ENCODE measurements around the gene SUSD3. TPM values are rescaled to one million over a fixed set of nuclear protein-coding genes. Genes with fewer than 3 reads are reported as not detected.

Gene SUSD3
- total RNA-seq, 2 experiments from 2014 or later = 69.6 to 71.4 TPM

GRCh38 chr9:93130861-93131481, 72.5 kb downstream of the SUSD3 start:
- Mint-ChIP-seq H3K4me3 (no peak overlapping the region), H3K27ac (no peak overlapping the region), H3K36me3 (ENCODE audit: low read depth) (peaks cover 14% of the 10 kb centered on the region), H3K4me1 (peaks cover 66% of the 10 kb centered on the region), H3K27me3 (no peaks in the 10 kb centered on the region), H3K9me3 (no peaks in the 10 kb centered on the region)
- ChIA-PET POLR2A (interaction anchor here (2.9 kb wide), 1 partner anchor 11 kb away, joined by 14 read pairs; no protein-coding TSS in a partner anchor), CTCF (interaction anchor here (1.8 kb wide), 1 partner anchor 22 kb away, joined by 8 read pairs; no protein-coding TSS in a partner anchor)
- DNase-seq = no peak

DNA sequence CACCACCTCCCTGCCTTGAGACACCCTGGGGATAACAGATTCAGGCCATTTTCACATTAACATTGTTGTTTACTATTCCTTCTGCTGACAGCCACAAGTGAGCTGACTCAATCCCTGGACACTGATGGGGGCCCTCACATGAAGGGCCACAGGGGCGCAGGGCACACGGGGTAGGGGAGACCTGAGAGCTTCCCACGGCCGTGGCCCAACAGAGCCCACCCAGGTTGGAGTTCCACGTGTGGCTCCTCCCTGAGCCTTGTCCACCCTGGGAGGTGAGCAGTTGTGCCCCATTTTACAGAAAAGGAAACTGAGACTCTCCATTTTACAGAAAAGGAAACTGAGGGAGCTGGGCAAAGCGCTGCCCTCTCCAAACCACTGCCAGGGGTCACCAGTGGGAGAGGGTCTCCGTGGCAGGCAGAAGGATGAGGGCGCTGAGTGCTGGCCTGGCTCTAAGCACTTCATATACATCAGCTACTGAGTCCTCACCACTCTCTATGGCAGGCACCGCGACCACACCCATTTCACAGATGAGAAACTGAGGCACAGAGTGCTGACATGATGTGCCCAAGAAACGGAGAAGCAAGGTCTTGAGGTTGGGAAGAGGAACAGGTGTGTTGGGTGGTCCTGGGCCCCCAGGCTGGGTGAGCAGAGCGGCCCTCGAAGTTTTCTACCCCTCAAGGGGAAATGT, 73.2 kb downstream of the SUSD3 start:
- H3K9me3 Mint-ChIP-seq = no peaks in the 10 kb centered on the region
- DNase-seq = no peak
- peak overlapping the region; percentile 47 for H3K27ac Mint-ChIP-seq
- H3K4me1 Mint-ChIP-seq = peaks cover 60% of the 10 kb centered on the region
- no peaks in the 10 kb centered on the region for H3K27me3 Mint-ChIP-seq
- peak overlapping the region; percentile 84 for H3K4me3 Mint-ChIP-seq
- CTCF ChIA-PET = interaction anchor here (1.8 kb wide), 1 partner anchor 23 kb away, joined by 8 read pairs; no protein-coding TSS in a partner anchor
- peaks cover 10% of the 10 kb centered on the region for H3K36me3 Mint-ChIP-seq (ENCODE audit: low read depth)
- POLR2A ChIA-PET = interaction anchor here (0.7 to 2.9 kb wide), 3 partner anchors 12 to 106 kb away, joined by 3 to 14 read pairs (median 5); no protein-coding TSS in a partner anchor

GRCh38 chr9:93132287-93132927, 73.9 kb downstream of the SUSD3 start:
- POLR2A ChIA-PET = interaction anchor here (1.3 kb wide), 1 partner anchor 11 kb away, joined by 5 read pairs; no protein-coding TSS in a partner anchor
- peaks cover 8% of the 10 kb centered on the region for H3K36me3 Mint-ChIP-seq (ENCODE audit: low read depth)
- CTCF ChIA-PET = no interaction called here
- H3K27ac Mint-ChIP-seq = peak overlapping the region; percentile 73
- no peaks in the 10 kb centered on the region for H3K9me3 Mint-ChIP-seq
- no peaks in the 10 kb centered on the region for H3K27me3 Mint-ChIP-seq
- DNase-seq = no peak
- H3K4me3 Mint-ChIP-seq = peak overlapping the region; percentile 84
- H3K4me1 Mint-ChIP-seq = peaks cover 54% of the 10 kb centered on the region

DNA sequence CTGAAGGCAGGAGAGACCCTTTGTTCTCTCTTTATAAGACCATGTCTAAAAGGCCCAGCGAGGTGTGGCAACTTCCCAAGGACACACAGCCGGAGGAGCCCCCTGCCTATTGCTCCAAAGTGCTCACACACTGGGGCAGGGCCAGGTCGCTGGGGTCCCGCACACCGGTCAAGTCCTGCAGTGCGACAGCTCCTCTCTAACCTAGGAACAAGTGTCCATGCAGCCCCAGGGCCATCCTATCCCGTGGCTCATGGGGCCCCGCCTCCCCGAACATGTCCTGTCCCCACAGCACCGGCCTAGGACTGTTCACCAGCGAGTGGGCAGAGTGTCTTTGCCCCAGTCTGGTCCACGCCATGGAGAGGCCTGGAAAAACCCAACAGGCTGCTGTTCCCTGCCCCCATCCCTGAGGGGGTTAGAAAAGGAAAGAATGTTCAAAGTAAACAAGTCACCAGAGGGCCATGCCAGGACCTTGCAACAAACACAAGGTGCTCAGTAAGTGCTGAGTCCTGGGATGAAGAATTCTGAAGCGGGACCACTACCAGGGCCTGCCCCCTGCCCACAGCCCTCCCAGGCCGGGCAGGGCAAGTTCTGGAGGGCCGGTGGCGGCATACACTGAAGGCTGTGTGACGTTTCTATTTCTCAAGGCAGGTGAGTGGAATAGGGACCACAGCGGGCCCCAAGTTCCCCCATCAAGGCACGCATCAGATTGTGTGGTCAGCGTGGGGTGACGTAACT, 74.6 kb downstream of the SUSD3 start:
- H3K4me3 Mint-ChIP-seq = peak overlapping the region; percentile 84
- H3K27ac Mint-ChIP-seq = peak overlapping the region; percentile 73
- H3K9me3 Mint-ChIP-seq = no peaks in the 10 kb centered on the region
- peaks cover 8% of the 10 kb centered on the region for H3K36me3 Mint-ChIP-seq (ENCODE audit: low read depth)
- H3K4me1 Mint-ChIP-seq = peaks cover 54% of the 10 kb centered on the region
- H3K27me3 Mint-ChIP-seq = no peaks in the 10 kb centered on the region
- ChIA-PET POLR2A (interaction anchor here (0.9 to 2.0 kb wide), 11 partner anchors 10 to 178 kb away, joined by 3 to 20 read pairs (median 5); partner anchors contain the start of gene CARD19), CTCF (interaction anchor here (1.3 kb wide), 1 partner anchor 24 kb away, joined by 12 read pairs; no protein-coding TSS in a partner anchor)
- peak; percentile 63 for DNase-seq

DNA sequence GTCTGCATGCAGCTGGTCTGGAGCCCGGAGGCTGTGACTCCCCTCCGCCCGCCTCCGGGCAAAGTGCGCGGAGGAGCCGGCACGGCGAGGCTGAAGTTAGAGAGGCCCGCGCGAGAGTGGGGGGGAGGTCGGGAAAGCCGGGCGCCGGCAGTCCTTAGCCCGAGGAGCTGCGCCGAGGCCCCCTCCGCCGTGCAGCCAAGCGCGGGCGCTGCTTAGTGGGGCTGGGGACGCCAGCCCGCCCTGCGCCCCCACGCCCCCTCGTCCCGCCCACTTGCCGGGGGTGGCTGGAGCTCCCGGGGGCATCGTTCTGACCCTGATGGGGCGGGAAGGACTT, 75.1 kb downstream of the SUSD3 start:
- Mint-ChIP-seq H3K27me3 (no peaks in the 10 kb centered on the region), H3K9me3 (peaks cover 3% of the 10 kb centered on the region), H3K4me3 (peak overlapping the region; percentile 84), H3K4me1 (peaks cover 55% of the 10 kb centered on the region), H3K36me3 (ENCODE audit: low read depth) (peaks cover 7% of the 10 kb centered on the region), H3K27ac (peak overlapping the region; percentile 73)
- ChIA-PET POLR2A (interaction anchor here (0.6 to 2.0 kb wide), 16 partner anchors 10 to 320 kb away, joined by 3 to 20 read pairs (median 4); partner anchors contain the start of genes CARD19 and FAM120AOS), CTCF (interaction anchor here (0.9 to 1.3 kb wide), 3 partner anchors 25 to 69 kb away, joined by 3 to 12 read pairs (median 5); no protein-coding TSS in a partner anchor)
- DNase-seq = no peak

DNA sequence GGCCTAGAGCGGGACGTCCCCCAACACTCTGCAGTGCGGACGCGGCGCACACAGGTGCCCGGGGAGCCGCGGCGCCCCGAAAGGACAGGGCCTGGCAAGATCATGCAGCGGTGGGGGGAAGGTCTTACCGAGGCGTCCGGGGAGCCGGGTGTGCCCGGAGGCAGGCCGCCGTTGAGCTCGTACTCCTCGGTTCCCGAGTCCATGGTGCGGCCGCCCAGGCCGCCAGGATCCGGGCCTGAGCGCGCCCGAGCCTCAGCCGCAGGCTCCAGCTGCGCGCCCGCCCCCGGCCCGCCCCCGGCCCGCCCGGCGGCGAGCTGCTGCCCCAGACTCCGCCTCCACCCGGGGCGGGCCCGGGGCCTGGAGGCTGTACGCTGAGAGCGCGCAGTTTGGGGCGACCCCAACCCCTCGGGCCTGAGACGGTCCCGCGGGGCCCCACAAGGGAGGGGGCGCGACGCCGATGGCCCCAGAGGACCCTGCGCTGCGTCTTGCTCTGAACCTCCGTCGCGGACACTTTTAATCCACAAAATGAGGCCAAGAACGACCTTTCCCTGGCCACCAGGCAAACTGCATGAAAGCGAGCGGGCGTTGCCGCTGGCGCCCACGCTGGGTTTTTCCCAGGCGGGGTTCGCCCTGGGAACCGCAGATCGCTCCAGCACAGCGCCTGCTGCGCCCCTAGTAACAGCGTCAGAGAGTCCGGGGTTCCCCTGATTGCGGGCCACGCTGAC, 75.7 kb downstream of the SUSD3 start, which contains the start of gene NINJ1:
Gene NINJ1, minus strand, starts transcription at position 237 of the 725 bp plus-strand sequence. Its CDS starts 34 bp downstream, at position 203.
- H3K4me1 Mint-ChIP-seq = peaks cover 54% of the 10 kb centered on the region
- ChIA-PET CTCF (interaction anchor here (0.9 to 1.3 kb wide), 3 partner anchors 25 to 69 kb away, joined by 3 to 12 read pairs (median 5); no protein-coding TSS in a partner anchor), POLR2A (interaction anchor here (0.6 to 2.0 kb wide), 18 partner anchors 9 to 809 kb away, joined by 3 to 20 read pairs (median 4); partner anchors contain the start of genes CARD19, CENPP and FAM120AOS)
- H3K4me3 Mint-ChIP-seq = peak within 1 kb of the TSS; percentile 84
- peaks cover 3% of the 10 kb centered on the region for H3K9me3 Mint-ChIP-seq
- peak within 1 kb of the TSS; percentile 73 for H3K27ac Mint-ChIP-seq
- peaks cover 6% of the 10 kb centered on the region for H3K36me3 Mint-ChIP-seq (ENCODE audit: low read depth)
- DNase-seq = peak; percentile 77
- no peaks in the 10 kb centered on the region for H3K27me3 Mint-ChIP-seq

Other genes with a start within 250 kb of the SUSD3 start
- gene ZNF484, start 180.7 kb upstream of the SUSD3 start, total RNA-seq = 10 to 100 TPM; 12.7 to 13.2 TPM
- gene FGD3, start 111.2 kb upstream of the SUSD3 start, total RNA-seq = 100 to 1,000 TPM; 102 to 104 TPM
- gene CARD19, start 37.5 kb downstream of the SUSD3 start, total RNA-seq = 10 to 100 TPM; 80.4 to 83.5 TPM
- gene NINJ1, start 75.5 kb downstream of the SUSD3 start, total RNA-seq = 10 to 100 TPM; 36.9 to 37.4 TPM
- gene WNK2, start 125.4 kb downstream of the SUSD3 start, total RNA-seq = under 1 TPM in 1 of 2 experiments, not detected in 1; 0.05 TPM

Data from activated CD4-positive, alpha-beta memory T cell treated with anti-CD3 and anti-CD28 coated beads, Interleukin-2, amount 10 ng/mL, durations not matched to agents 7 days and 5 days (primary cell).